NCI-H526 (cell line): ENCODE data around the gene RNF32.
"Not testable (repeated sequence)": the region's sequence is repeated elsewhere in the genome, so short reads cannot be mapped to it uniquely, and the experiment has no call there.

Experiments used
- DNase-seq, 2 experiments: peaks; one replicate each; lab custom pipeline; 2025; lab: John Stamatoyannopoulos, UW

Gene RNF32

DNA sequence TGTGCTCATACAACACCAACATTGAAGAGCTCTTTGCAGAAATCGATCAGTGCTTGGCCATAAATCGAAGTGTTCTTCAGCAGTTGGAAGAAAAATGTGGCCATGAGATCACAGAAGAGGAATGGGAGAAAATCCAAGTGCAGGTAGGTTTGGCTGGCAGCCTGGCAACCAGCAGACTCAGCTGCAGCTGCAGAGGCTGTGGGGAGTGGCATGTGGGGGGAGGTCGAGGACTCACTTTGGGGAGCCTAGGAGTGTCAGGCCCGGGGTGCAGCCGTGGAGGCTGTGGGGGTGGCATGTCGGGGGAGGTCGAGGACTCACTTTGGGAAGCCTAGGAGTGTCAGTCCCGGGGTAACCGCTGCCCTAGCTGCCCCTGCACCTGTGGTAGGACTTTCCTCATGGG is 35.1 kb downstream of the RNF32 start:
- DNase-seq: no peak

DNA sequence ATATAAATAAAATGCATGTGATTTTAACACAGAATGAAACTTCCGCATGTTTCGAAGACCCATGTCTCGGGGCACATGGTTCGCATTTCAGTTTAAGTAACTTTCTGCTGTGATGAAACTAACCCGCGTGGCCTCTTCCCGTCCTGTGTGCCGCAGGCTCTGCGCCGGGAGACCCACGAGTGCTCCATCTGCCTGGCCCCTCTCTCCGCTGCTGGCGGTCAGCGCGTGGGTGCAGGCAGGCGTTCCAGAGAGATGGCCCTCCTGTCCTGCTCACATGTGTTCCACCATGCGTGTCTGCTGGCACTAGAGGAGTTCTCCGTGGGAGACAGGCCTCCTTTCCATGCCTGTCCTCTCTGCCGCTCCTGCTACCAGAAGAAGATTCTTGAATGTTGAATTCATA is 35.7 kb downstream of the RNF32 start:
- DNase-seq: no peak

DNA sequence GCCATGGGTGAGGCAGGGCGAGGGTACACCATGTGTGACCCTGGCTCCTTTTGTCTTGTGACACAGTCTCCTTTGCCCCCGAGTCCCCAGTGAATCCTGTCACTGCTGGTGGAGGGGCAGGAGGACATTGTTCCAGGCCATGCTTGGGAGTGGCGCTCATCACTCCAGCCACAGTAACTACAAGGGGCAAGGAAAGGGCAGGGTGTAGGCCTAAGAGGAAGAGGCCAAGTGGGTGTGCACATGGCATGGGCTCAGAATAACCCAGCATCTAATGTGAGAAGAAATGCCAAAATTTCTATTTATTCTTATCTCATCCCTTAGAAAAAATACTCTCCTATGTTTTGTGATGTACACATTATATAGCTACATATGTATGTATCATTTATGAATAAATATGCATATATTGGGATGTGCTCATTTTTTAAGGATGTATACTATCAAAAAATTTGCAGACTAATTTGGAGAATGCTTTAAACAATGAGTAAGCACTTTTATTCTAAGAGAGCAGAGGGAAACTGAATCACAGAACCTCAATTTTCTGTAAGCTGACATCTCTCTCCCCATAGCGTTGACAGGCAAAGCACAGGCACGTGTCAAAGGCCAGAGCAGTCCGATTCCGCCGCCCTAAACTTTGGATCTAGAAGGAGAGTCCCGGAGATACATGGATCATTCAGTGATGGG is 36.9 kb downstream of the RNF32 start:
- no peak for DNase-seq

- DNase-seq: no peak
Measured at GRCh38 chr7:156680281-156680680, 39.7 kb downstream of the RNF32 start.

GRCh38 chr7:156682928-156683327 is 42.4 kb downstream of the RNF32 start:
- DNase-seq: peak; percentile 24 to 45

DNA sequence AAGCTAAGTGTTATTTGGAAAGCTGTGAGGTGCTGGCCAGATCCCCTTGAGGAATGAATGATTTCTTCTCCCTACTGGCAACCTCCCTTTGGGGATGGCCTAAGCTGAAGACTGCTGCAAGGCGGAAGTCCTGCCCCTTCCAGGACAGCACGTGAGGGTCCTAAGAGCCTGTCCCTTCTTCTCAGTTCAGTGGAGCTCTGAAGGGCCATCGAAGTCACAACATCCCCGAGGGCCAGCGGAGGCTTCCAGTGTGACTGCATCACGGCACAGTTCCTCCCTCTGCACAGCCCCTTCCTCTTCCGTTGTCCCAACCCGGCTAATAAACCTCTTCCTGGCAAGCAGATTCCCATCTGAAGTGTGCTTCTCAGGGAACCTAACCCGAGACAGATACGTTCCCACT is 43.7 kb downstream of the RNF32 start:
- no peak for DNase-seq

GRCh38 chr7:156684661-156685060 is 44.1 kb downstream of the RNF32 start:
- DNase-seq: no peak

- DNase-seq: no peak
Measured at GRCh38 chr7:156691764-156692163, 51.2 kb downstream of the RNF32 start.

DNA sequence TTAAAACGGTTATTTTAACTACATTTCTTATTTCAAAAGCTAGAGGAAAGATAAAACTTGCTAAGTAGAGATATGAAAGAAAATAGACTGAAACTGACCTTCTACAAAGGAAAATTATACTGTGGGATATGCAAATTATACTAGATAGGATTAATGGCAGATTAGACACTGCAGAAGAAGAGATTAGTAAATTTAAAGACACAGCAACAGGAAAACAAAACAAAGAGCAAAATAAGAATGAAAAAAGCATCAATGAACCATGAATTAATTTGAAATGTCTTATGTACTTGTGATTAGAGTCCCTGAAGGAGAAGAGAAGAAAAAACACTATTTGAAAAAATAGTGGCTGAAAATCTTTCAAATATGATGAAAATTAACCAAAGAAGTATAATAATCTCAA is 52.3 kb downstream of the RNF32 start:
- no peak for DNase-seq

GRCh38 chr7:156693627-156694026 is 53.1 kb downstream of the RNF32 start:
- no peak for DNase-seq

- DNase-seq: peak in 1 of 2 experiments; percentile 3
Measured at GRCh38 chr7:156697283-156697682, 56.7 kb downstream of the RNF32 start.

DNA sequence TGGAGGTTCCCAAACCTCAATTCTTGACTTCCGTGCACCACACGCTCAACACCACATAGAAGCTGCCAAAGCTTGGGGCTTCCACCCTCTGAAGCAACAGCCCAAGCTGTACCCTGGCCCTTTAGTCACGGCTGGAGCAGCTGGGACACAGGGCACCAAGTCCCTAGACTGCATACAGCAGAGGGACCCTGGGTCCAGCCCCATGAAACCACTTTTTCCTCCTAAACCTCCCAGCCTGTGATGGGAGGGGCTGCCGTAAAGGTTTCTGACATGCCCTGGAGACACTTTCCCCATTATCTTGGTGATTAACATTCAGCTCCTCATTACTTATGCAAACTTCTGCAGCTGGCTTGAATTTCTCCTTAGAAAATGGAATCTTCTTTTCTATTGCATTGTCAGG is 57.9 kb downstream of the RNF32 start:
- not testable (repeated sequence) for DNase-seq

GRCh38 chr7:156701787-156702186 is 61.2 kb downstream of the RNF32 start:
- not testable (repeated sequence) for DNase-seq

GRCh38 chr7:156702399-156702798 is 61.8 kb downstream of the RNF32 start:
- DNase-seq: no peak

DNA sequence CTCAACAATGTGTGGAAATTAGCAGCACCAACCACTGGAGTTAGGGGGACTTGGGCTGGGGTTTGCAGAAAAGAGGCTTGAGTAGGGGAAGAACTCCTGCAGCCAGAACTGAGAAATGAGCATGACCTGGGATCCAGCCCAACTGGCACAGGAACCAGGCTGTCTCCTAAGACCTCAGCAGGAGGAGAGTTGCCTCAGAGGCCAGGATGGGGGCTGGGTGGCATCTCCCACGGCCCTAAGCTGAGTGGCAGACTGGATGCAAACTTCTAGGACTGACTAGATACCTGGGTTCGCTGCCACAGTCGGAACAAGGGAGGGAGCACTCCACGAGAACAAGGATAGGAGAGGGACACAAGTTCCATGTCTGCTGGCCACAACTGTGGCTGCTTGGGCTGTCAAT is 62.6 kb downstream of the RNF32 start:
- DNase-seq: no peak

GRCh38 chr7:156703773-156704482 is 63.4 kb downstream of the RNF32 start:
- no peak for DNase-seq

DNA sequence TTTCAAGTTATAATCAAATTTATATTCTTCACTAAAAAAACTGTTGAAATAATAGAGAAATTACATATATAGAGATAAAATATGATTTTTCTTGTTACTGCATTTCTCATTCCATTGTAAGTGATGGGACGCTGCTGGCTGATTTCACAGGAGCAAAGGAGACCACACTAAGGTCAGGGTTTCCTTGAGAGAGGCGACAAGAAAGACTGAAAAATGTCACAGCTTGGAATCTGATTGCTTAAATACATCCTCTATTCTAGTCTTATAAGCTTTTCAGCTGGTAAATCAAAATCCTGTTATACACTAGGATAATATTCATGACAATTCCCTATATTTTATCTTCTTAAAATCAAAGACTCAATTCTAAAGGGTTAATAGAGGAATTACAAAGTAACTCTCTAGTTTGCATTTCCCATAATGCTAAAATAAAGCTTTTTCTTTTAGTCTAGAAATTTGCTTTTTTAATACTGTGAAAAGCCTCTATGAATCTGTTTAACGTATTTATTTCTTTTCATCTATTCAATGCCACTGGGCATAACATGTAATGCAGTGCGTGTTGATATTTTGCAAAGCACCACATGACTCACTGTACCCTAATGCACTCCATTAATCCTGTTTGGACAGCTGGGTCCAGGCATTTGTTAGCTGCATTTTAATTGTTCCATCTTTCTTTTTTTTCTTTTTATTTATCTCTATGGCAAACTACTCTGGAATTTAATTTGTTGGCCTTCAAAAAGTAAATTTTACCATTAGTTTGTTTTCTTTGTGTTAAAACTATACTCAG is 81.7 kb downstream of the RNF32 start:
- DNase-seq: no peak

- no peak for DNase-seq
Measured at GRCh38 chr7:156725073-156725472, 84.5 kb downstream of the RNF32 start.

- no peak for DNase-seq
Measured at GRCh38 chr7:156725936-156726335, 85.4 kb downstream of the RNF32 start.
